ENCODE results near the gene NDRG3.
"Not testable (repeated sequence)": the region's sequence is repeated elsewhere in the genome, so short reads cannot be mapped to it uniquely, and the experiment has no call there.

The NDRG3 gene

GRCh38 chr20:36709126-36709525, 36.8 kb downstream of the NDRG3 start:
- Histone ChIP-seq H2BK120ac (ENCODE audit: low read depth, low read length) (no peak overlapping the region), H2BK12ac (ENCODE audit: low read length in 2 of 2) (no peak overlapping the region), H3K9me3 (ENCODE audit: control insufficient read depth, low read length) (no peaks in the 10 kb centered on the region), H2AK5ac (ENCODE audit: low read length, severe bottlenecking) (no peak overlapping the region), H3K4me2 (ENCODE audit: low read length, poor library complexity, severe bottlenecking) (no peak overlapping the region), H3K36me3 (ENCODE audit: control insufficient read depth in 1 of 2, insufficient read depth in 2 of 2, low read depth in 1 of 2, low read length in 2 of 2) (peaks cover 0 to 15% of the 10 kb centered on the region in 2 experiments), H3K23ac (ENCODE audit: low read length in 2 of 2) (no peak overlapping the region), H2BK5ac (ENCODE audit: low read depth, low read length, poor library complexity, severe bottlenecking) (no peak overlapping the region), H3K9ac (ENCODE audit: low read length) (no peak overlapping the region), H2AFZ (ENCODE audit: low read depth, low read length) (no peak overlapping the region), H3K18ac (ENCODE audit: low read depth in 1 of 2, low read length in 2 of 2) (no peak overlapping the region), H3K27ac (ENCODE audit: low read length, poor library complexity, severe bottlenecking) (no peak overlapping the region), H2BK15ac (ENCODE audit: low read depth, poor library complexity, severe bottlenecking) (no peak overlapping the region), H3K4me1 (ENCODE audit: control insufficient read depth, insufficient read depth, low read depth, low read length) (no peaks in the 10 kb centered on the region), H3K14ac (ENCODE audit: low read length in 2 of 2) (no peak overlapping the region), H3K27me3 (ENCODE audit: control insufficient read depth in 1 of 2, insufficient read depth in 1 of 2, low read length in 2 of 2) (no peaks in the 10 kb centered on the region), H3K4ac (ENCODE audit: low read depth in 1 of 2, low read length in 2 of 2) (no peak overlapping the region), H4K8ac (ENCODE audit: low read length) (no peak overlapping the region), H4K91ac (ENCODE audit: low read length) (no peak overlapping the region), H3K4me3 (ENCODE audit: insufficient read depth in 1 of 2, low read depth in 1 of 2, low read length in 2 of 2) (no peak overlapping the region), H3K79me1 (replicated peaks; ENCODE audit: low read length, poor library complexity, severe bottlenecking) (no peaks in the 10 kb centered on the region)
- 94% methylated on average over 4 of the region's 5 CpGs for whole genome bisulfite sequencing
- no peak for DNase-seq

GRCh38 chr20:36703530-36703929, 42.4 kb downstream of the NDRG3 start:
- no peak for DNase-seq
- Histone ChIP-seq H2AFZ (ENCODE audit: low read depth, low read length) (no peak overlapping the region), H2BK5ac (ENCODE audit: low read depth, low read length, poor library complexity, severe bottlenecking) (no peak overlapping the region), H3K79me1 (replicated peaks; ENCODE audit: low read length, poor library complexity, severe bottlenecking) (no peaks in the 10 kb centered on the region), H2BK15ac (ENCODE audit: low read depth, poor library complexity, severe bottlenecking) (no peak overlapping the region), H3K4me1 (ENCODE audit: control insufficient read depth, insufficient read depth, low read depth, low read length) (no peaks in the 10 kb centered on the region), H4K8ac (ENCODE audit: low read length) (no peak overlapping the region), H3K9ac (ENCODE audit: low read length) (no peak overlapping the region), H3K36me3 (ENCODE audit: control insufficient read depth in 1 of 2, insufficient read depth in 2 of 2, low read depth in 1 of 2, low read length in 2 of 2) (peaks cover 3 to 15% of the 10 kb centered on the region in 2 experiments), H3K4ac (ENCODE audit: low read depth in 1 of 2, low read length in 2 of 2) (no peak overlapping the region), H3K14ac (ENCODE audit: low read length in 2 of 2) (no peak overlapping the region), H2BK12ac (ENCODE audit: low read length in 2 of 2) (no peak overlapping the region), H3K23ac (ENCODE audit: low read length in 2 of 2) (no peak overlapping the region), H3K9me3 (ENCODE audit: control insufficient read depth, low read length) (no peaks in the 10 kb centered on the region), H2BK120ac (ENCODE audit: low read depth, low read length) (no peak overlapping the region), H3K27me3 (ENCODE audit: control insufficient read depth in 1 of 2, insufficient read depth in 1 of 2, low read length in 2 of 2) (no peaks in the 10 kb centered on the region), H4K91ac (ENCODE audit: low read length) (no peak overlapping the region), H3K4me3 (ENCODE audit: insufficient read depth in 1 of 2, low read depth in 1 of 2, low read length in 2 of 2) (no peak overlapping the region), H2AK5ac (ENCODE audit: low read length, severe bottlenecking) (no peak overlapping the region), H3K27ac (ENCODE audit: low read length, poor library complexity, severe bottlenecking) (no peak overlapping the region), H3K18ac (ENCODE audit: low read depth in 1 of 2, low read length in 2 of 2) (no peak overlapping the region), H3K4me2 (ENCODE audit: low read length, poor library complexity, severe bottlenecking) (no peak overlapping the region)
- 100% methylated on average over 3 of the region's 4 CpGs for WGBS

- Histone ChIP-seq H2BK15ac (ENCODE audit: low read depth, poor library complexity, severe bottlenecking) (no peak overlapping the region), H3K27me3 (ENCODE audit: control insufficient read depth in 1 of 2, insufficient read depth in 1 of 2, low read length in 2 of 2) (no peaks in the 10 kb centered on the region), H3K4ac (ENCODE audit: low read depth in 1 of 2, low read length in 2 of 2) (no peak overlapping the region), H3K4me3 (ENCODE audit: insufficient read depth in 1 of 2, low read depth in 1 of 2, low read length in 2 of 2) (no peak overlapping the region), H2BK5ac (ENCODE audit: low read depth, low read length, poor library complexity, severe bottlenecking) (no peak overlapping the region), H4K91ac (ENCODE audit: low read length) (no peak overlapping the region), H3K18ac (ENCODE audit: low read depth in 1 of 2, low read length in 2 of 2) (no peak overlapping the region), H3K9ac (ENCODE audit: low read length) (no peak overlapping the region), H3K14ac (ENCODE audit: low read length in 2 of 2) (no peak overlapping the region), H4K8ac (ENCODE audit: low read length) (no peak overlapping the region), H3K4me2 (ENCODE audit: low read length, poor library complexity, severe bottlenecking) (no peak overlapping the region), H2AFZ (ENCODE audit: low read depth, low read length) (no peak overlapping the region), H2BK12ac (ENCODE audit: low read length in 2 of 2) (no peak overlapping the region), H3K23ac (ENCODE audit: low read length in 2 of 2) (no peak overlapping the region), H3K36me3 (ENCODE audit: control insufficient read depth in 1 of 2, insufficient read depth in 2 of 2, low read depth in 1 of 2, low read length in 2 of 2) (peaks cover 0 to 3% of the 10 kb centered on the region in 2 experiments), H2AK5ac (ENCODE audit: low read length, severe bottlenecking) (no peak overlapping the region), H3K79me1 (replicated peaks; ENCODE audit: low read length, poor library complexity, severe bottlenecking) (no peaks in the 10 kb centered on the region), H3K4me1 (ENCODE audit: control insufficient read depth, insufficient read depth, low read depth, low read length) (no peaks in the 10 kb centered on the region), H2BK120ac (ENCODE audit: low read depth, low read length) (no peak overlapping the region), H3K27ac (ENCODE audit: low read length, poor library complexity, severe bottlenecking) (no peak overlapping the region), H3K9me3 (ENCODE audit: control insufficient read depth, low read length) (no peaks in the 10 kb centered on the region)
- DNase-seq = no peak
- 78% methylated on average over 3 of the region's 3 CpGs for WGBS
Observed at GRCh38 chr20:36700438-36700837, 45.5 kb downstream of the NDRG3 start.

GRCh38 chr20:36695467-36695866, 50.4 kb downstream of the NDRG3 start:
- not testable (repeated sequence) for H2AFZ ChIP-seq (ENCODE audit: low read depth, low read length); H2BK15ac ChIP-seq (ENCODE audit: low read depth, poor library complexity, severe bottlenecking); H3K4me3 ChIP-seq (ENCODE audit: insufficient read depth in 1 of 2, low read depth in 1 of 2, low read length in 2 of 2); H2BK12ac ChIP-seq (ENCODE audit: low read length in 2 of 2); H4K91ac ChIP-seq (ENCODE audit: low read length); H2AK5ac ChIP-seq (ENCODE audit: low read length, severe bottlenecking); H3K14ac ChIP-seq (ENCODE audit: low read length in 2 of 2); H3K23ac ChIP-seq (ENCODE audit: low read length in 2 of 2); H3K4me1 ChIP-seq (ENCODE audit: control insufficient read depth, insufficient read depth, low read depth, low read length); H3K27ac ChIP-seq (ENCODE audit: low read length, poor library complexity, severe bottlenecking); H3K27me3 ChIP-seq (ENCODE audit: control insufficient read depth in 1 of 2, insufficient read depth in 1 of 2, low read length in 2 of 2); H2BK120ac ChIP-seq (ENCODE audit: low read depth, low read length); H3K4ac ChIP-seq (ENCODE audit: low read depth in 1 of 2, low read length in 2 of 2); H3K79me1 ChIP-seq (replicated peaks; ENCODE audit: low read length, poor library complexity, severe bottlenecking); DNase-seq; H3K18ac ChIP-seq (ENCODE audit: low read depth in 1 of 2, low read length in 2 of 2); H3K36me3 ChIP-seq (ENCODE audit: control insufficient read depth in 1 of 2, insufficient read depth in 2 of 2, low read depth in 1 of 2, low read length in 2 of 2); H3K9me3 ChIP-seq (ENCODE audit: control insufficient read depth, low read length); H3K9ac ChIP-seq (ENCODE audit: low read length); H2BK5ac ChIP-seq (ENCODE audit: low read depth, low read length, poor library complexity, severe bottlenecking); H4K8ac ChIP-seq (ENCODE audit: low read length); H3K4me2 ChIP-seq (ENCODE audit: low read length, poor library complexity, severe bottlenecking)
- 88% methylated on average over 8 of the region's 8 CpGs for WGBS

All from mesenchymal stem cell (in vitro differentiated cells and primary cell).